Measurements from ENCODE around the gene EDN1.

Gene EDN1

DNA sequence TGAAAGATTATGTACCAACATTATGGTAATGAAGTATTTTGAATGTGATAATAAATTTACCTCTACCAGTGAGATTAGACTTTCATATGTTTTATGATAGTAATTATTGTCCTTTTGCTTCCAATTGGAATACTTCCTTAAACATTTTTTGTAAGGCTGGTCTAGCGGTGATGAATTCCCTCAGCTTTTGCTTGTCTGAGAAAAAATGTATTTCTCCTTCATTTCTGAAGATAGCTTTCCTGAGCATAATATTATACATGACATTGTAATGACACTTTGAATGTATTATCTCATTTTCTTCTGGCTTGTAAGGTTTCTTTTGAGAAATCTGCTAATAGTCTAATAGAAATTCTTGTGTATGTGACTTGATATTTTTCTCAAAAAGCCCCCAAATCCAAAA, 18.6 kb upstream of the EDN1 start:
- Histone ChIP-seq H3K4me1 (ENCODE audit: control insufficient read depth, insufficient read depth, low read length) (no peaks in the 10 kb centered on the region), H3K9ac (ENCODE audit: low read length) (no peak overlapping the region), H3K36me3 (ENCODE audit: control insufficient read depth, insufficient read depth, low read length, severe bottlenecking) (no peaks in the 10 kb centered on the region), H3K9me3 (ENCODE audit: control insufficient read depth, low read length) (peaks cover 7% of the 10 kb centered on the region), H3K27me3 (replicated peaks; ENCODE audit: control insufficient read depth, insufficient read depth, low read length) (no peaks in the 10 kb centered on the region), H3K4me3 (ENCODE audit: low read length) (no peak overlapping the region)
- no peak for DNase-seq (ENCODE audit: low read depth)

DNA sequence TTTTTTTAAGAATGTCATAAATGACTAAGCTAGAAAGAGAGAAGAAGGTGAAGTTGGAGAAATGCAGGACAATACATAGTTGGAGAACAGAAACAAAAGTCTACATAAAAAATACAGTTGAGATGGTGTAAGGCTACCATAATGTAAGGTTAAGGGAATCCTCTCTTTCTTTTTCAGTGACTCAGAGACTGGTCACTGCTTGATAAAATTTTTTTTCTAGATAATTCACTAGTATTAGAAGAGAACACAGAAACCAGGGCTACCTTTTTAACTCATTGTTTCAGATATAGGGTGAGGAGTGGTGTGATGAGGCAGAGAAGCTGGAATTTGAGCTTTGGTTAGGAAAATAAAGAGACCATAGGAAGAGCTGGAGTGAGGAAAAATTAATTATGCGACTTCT, 18.2 kb upstream of the EDN1 start:
- Histone ChIP-seq H3K27me3 (replicated peaks; ENCODE audit: control insufficient read depth, insufficient read depth, low read length) (no peaks in the 10 kb centered on the region), H3K4me1 (ENCODE audit: control insufficient read depth, insufficient read depth, low read length) (no peaks in the 10 kb centered on the region), H3K9me3 (ENCODE audit: control insufficient read depth, low read length) (peaks cover 7% of the 10 kb centered on the region), H3K4me3 (ENCODE audit: low read length) (no peak overlapping the region), H3K36me3 (ENCODE audit: control insufficient read depth, insufficient read depth, low read length, severe bottlenecking) (no peaks in the 10 kb centered on the region), H3K9ac (ENCODE audit: low read length) (no peak overlapping the region)
- DNase-seq (ENCODE audit: low read depth) = no peak

DNA sequence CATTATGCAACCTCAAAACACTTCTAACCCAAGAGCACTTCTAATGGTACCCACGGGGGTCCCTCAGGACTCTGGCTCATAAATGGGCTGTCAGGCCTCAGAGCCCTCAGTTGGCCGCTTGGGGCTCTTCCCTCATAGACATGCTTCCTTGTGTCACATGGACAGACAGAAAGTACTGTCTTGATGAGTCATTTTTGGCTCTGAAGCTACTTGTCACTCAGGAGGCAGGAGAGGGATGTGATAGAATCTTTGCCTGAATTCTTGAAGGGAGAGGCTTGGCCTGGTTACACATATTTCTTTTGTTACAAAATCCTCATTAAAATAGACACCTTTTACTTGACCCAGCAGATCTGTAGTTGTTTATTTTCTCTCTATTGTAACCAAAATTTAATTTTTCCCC, 15.1 kb upstream of the EDN1 start:
- DNase-seq (ENCODE audit: low read depth) = no peak
- Histone ChIP-seq H3K9me3 (ENCODE audit: control insufficient read depth, low read length) (peaks cover 7% of the 10 kb centered on the region), H3K27me3 (replicated peaks; ENCODE audit: control insufficient read depth, insufficient read depth, low read length) (no peaks in the 10 kb centered on the region), H3K4me3 (ENCODE audit: low read length) (no peak overlapping the region), H3K4me1 (ENCODE audit: control insufficient read depth, insufficient read depth, low read length) (peaks cover 12% of the 10 kb centered on the region), H3K36me3 (ENCODE audit: control insufficient read depth, insufficient read depth, low read length, severe bottlenecking) (no peaks in the 10 kb centered on the region), H3K9ac (ENCODE audit: low read length) (no peak overlapping the region)

DNA sequence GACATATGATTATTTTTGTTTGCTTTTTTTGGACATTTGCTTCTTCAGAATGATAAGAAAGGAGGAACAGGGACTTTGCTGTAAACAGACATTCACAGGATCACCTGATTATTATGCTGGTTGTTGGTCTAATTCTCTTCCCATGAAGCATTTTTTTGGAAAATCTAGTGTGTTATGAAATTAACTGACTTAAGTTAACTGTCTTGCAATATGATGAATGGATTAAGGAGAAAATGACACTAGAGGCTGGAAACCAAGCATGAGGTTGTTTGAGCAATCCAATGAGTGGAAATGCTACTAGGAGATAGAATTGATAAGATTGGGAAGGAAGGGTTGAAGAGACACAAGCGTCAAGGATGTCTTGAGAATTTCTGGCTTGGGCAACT, 13.2 kb upstream of the EDN1 start:
- H3K9ac ChIP-seq (ENCODE audit: low read length) = no peak overlapping the region
- no peak for DNase-seq (ENCODE audit: low read depth)
- H3K9me3 ChIP-seq (ENCODE audit: control insufficient read depth, low read length) = peaks cover 2% of the 10 kb centered on the region
- no peak overlapping the region for H3K4me3 ChIP-seq (ENCODE audit: low read length)
- H3K4me1 ChIP-seq (ENCODE audit: control insufficient read depth, insufficient read depth, low read length) = peaks cover 20% of the 10 kb centered on the region
- H3K36me3 ChIP-seq (ENCODE audit: control insufficient read depth, insufficient read depth, low read length, severe bottlenecking) = no peaks in the 10 kb centered on the region
- no peaks in the 10 kb centered on the region for H3K27me3 ChIP-seq (replicated peaks; ENCODE audit: control insufficient read depth, insufficient read depth, low read length)

DNA sequence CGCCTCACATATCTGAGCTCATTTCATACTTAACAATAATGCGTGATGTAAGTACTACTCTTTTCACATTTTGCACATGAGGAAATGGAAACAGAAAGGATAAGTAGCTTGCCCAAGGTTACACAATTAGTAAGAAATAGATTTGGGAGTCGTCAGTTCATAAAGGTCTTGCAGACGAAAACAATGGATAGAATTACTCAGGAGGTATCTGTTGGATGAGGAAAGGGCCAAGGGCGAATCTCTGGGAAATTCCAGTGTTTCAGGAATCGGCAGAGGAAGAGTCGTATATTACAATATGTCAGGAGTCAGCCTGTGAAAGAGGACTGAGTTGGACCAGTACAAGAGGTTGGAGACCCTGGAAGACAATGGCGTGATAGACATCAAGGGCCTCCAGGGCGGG, 12.8 kb upstream of the EDN1 start:
- Histone ChIP-seq H3K9ac (ENCODE audit: low read length) (no peak overlapping the region), H3K4me1 (ENCODE audit: control insufficient read depth, insufficient read depth, low read length) (peaks cover 20% of the 10 kb centered on the region)
- no peak for DNase-seq (ENCODE audit: low read depth)

DNA sequence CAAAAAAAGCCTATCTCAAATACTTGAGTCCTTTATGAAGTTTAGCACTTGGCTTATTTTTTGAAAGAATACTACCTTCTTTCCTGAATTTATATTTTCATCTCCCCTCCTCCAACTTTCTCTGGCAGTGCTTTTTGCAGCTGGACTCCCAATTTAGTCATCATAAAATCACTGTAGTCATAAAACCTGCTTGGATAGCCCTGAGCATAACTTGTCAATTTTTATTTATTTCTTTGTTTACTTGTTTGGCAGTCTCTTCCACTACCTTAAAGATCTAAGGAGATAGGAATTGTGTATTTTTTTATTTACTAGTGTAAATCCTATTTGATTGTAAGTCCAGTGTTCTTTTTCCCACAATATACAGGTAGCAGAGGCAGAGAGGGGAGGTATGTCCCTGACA, 11.2 kb upstream of the EDN1 start:
- no peak overlapping the region for H3K4me3 ChIP-seq (ENCODE audit: low read length)

More for the DNA sequence above, 12.8 kb upstream of the EDN1 start:
- Histone ChIP-seq H3K36me3 (ENCODE audit: control insufficient read depth, insufficient read depth, low read length, severe bottlenecking) (no peaks in the 10 kb centered on the region), H3K9me3 (ENCODE audit: control insufficient read depth, low read length) (no peaks in the 10 kb centered on the region), H3K4me3 (ENCODE audit: low read length) (no peak overlapping the region), H3K27me3 (replicated peaks; ENCODE audit: control insufficient read depth, insufficient read depth, low read length) (no peaks in the 10 kb centered on the region)

DNA sequence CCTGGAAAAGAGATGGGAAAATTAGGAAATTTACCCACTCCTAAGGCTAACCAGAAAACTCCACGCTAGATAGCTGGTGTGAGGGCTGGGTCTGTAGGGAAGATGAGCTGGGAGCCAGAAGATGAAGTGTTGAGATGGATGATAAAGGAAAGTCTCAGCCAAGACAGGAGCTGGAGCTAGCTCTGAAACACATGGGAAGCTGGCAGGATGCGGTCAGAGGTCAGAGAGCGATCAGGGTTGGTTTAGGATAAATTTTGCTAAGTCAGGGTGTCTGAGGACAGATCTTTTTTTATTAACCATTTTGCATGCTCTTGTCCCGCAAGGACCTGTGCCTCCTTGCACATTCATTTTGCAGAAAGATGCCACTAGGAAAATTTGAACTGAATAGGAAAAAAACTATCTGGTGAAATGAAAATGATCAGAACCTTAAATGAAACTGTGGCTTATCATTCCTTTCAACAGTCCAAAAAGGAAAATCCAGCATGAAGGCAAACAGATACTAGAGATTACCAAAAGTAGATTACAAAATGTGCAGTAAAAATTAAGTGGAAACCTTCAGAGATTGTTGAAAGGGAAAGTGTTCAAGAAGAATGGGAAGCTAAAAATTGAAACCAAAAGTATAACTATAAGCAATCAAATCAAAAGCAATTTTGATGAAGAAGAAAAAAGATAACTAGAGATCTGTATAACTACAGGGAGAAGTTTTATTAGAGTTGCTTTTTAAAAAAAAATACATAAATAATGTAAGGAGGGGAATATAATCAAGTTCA, 10.7 kb upstream of the EDN1 start:
- Histone ChIP-seq H3K4me1 (ENCODE audit: control insufficient read depth, insufficient read depth, low read length) (peaks cover 20% of the 10 kb centered on the region), H3K9ac (ENCODE audit: low read length) (peak overlapping the region; percentile 65), H3K4me3 (ENCODE audit: low read length) (peak overlapping the region; percentile 64), H3K9me3 (ENCODE audit: control insufficient read depth, low read length) (no peaks in the 10 kb centered on the region), H3K36me3 (ENCODE audit: control insufficient read depth, insufficient read depth, low read length, severe bottlenecking) (no peaks in the 10 kb centered on the region), H3K27me3 (replicated peaks; ENCODE audit: control insufficient read depth, insufficient read depth, low read length) (no peaks in the 10 kb centered on the region)
- no peak for DNase-seq (ENCODE audit: low read depth)

More for the DNA sequence above, 11.2 kb upstream of the EDN1 start:
- H3K4me1 ChIP-seq (ENCODE audit: control insufficient read depth, insufficient read depth, low read length) = peaks cover 20% of the 10 kb centered on the region
- H3K9ac ChIP-seq (ENCODE audit: low read length) = peak overlapping the region; percentile 65
- H3K9me3 ChIP-seq (ENCODE audit: control insufficient read depth, low read length) = no peaks in the 10 kb centered on the region
- no peak for DNase-seq (ENCODE audit: low read depth)
- H3K36me3 ChIP-seq (ENCODE audit: control insufficient read depth, insufficient read depth, low read length, severe bottlenecking) = no peaks in the 10 kb centered on the region
- no peaks in the 10 kb centered on the region for H3K27me3 ChIP-seq (replicated peaks; ENCODE audit: control insufficient read depth, insufficient read depth, low read length)

DNA sequence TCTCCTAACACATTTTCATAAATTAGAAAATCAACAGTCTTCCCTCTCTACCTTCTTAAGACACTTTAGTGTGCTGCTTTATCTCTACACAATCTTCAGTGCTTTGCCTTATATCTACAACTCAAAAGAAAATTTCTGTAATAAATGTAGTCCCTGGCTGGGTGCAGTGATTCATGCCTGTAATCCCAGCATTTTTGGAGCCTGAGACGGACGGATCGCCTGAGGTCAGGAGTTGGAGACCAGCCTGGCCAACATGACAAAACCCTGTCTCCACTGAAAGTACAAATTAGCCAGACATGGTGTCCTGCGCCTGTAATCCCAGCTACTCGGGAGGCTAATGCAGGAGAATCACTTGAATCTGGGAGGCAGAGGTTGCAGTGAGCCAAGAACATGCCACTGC, 9.7 kb upstream of the EDN1 start:
- DNase-seq (ENCODE audit: low read depth) = peak; percentile 75
- Histone ChIP-seq H3K27me3 (replicated peaks; ENCODE audit: control insufficient read depth, insufficient read depth, low read length) (no peaks in the 10 kb centered on the region), H3K9me3 (ENCODE audit: control insufficient read depth, low read length) (no peaks in the 10 kb centered on the region), H3K9ac (ENCODE audit: low read length) (peak overlapping the region; percentile 65), H3K36me3 (ENCODE audit: control insufficient read depth, insufficient read depth, low read length, severe bottlenecking) (no peaks in the 10 kb centered on the region), H3K4me3 (ENCODE audit: low read length) (peak overlapping the region; percentile 64), H3K4me1 (ENCODE audit: control insufficient read depth, insufficient read depth, low read length) (peaks cover 20% of the 10 kb centered on the region)

DNA sequence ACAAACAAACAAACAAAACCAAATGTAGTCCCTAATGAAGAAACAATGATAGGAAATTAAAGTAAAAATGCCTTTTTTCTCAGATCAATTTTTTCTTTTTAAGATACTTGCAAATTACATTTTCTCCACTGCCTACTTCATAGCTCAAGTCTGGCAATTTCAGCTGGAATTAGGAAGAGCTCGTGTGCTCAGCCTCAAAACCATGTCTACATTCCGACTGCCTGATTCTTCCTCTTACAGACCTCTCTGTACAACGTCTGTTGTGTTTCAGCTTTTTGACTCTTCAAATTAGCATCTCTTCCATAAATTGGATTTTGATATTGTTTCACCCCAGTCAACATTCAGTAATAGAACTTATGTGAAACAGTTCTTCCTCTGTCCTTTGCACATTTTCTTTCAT, 9.3 kb upstream of the EDN1 start:
- DNase-seq (ENCODE audit: low read depth) = no peak
- Histone ChIP-seq H3K9me3 (ENCODE audit: control insufficient read depth, low read length) (no peaks in the 10 kb centered on the region), H3K4me1 (ENCODE audit: control insufficient read depth, insufficient read depth, low read length) (peaks cover 20% of the 10 kb centered on the region), H3K4me3 (ENCODE audit: low read length) (no peak overlapping the region), H3K36me3 (ENCODE audit: control insufficient read depth, insufficient read depth, low read length, severe bottlenecking) (no peaks in the 10 kb centered on the region), H3K9ac (ENCODE audit: low read length) (no peak overlapping the region), H3K27me3 (replicated peaks; ENCODE audit: control insufficient read depth, insufficient read depth, low read length) (no peaks in the 10 kb centered on the region)

DNA sequence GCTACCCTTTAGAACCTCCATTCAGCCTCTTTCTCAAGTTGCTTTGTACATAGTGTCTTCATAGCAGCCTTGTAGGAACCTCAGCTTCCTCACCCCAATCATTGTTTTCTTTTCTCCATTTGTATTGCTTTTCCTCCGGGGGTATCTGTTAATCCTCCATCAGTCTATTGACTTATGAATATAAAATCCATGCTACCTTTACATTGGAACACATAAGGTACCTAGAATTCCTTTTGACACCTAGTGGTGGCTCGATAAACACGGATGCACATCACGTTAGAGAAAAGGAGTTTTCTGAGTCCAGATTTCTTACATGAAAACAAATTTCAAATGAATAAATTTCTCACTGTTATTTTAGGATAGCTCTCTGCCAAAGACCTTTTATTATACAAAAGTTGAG, 6.3 kb upstream of the EDN1 start:
- Histone ChIP-seq H3K9ac (ENCODE audit: low read length) (no peak overlapping the region), H3K36me3 (ENCODE audit: control insufficient read depth, insufficient read depth, low read length, severe bottlenecking) (no peaks in the 10 kb centered on the region), H3K4me3 (ENCODE audit: low read length) (no peak overlapping the region), H3K27me3 (replicated peaks; ENCODE audit: control insufficient read depth, insufficient read depth, low read length) (no peaks in the 10 kb centered on the region), H3K9me3 (ENCODE audit: control insufficient read depth, low read length) (no peaks in the 10 kb centered on the region), H3K4me1 (ENCODE audit: control insufficient read depth, insufficient read depth, low read length) (peaks cover 31% of the 10 kb centered on the region)
- no peak for DNase-seq (ENCODE audit: low read depth)

DNA sequence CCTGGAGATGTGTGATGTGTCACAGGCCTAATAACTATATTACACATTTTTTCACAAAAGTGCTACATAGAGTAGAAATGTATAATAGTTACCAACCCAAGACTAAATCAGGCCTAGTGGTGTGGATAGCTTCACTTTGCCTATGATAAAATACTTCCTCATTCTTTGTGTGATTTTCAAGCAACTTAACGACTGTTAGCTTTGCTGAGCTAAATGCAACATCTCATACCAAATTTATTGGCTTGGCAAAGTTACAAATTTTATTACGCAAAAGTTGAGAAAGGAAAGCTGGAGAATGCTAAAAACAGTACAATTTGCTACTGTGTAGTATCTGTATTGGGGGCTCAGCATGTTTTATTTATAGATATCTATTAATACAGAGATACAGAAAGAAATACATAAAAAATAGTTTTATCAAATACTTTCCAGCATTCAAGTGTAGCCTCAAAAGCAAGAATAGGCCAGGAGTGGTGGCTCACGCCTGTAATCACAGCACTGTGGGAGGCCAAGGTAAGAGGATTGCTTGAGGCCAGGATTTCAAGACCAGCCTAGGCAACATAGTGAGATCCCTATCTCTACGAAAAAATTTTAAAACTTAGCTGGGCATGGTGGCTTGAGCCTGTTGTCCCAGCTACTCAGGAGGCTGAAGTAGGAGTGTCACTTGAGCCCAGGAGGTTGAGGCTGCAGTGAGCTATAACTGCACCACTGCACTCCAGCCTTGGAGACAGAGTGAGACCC, 3.6 kb upstream of the EDN1 start:
- Histone ChIP-seq H3K4me3 (ENCODE audit: low read length) (no peak overlapping the region), H3K9ac (ENCODE audit: low read length) (peak overlapping the region; percentile 11), H3K9me3 (ENCODE audit: control insufficient read depth, low read length) (no peaks in the 10 kb centered on the region), H3K4me1 (ENCODE audit: control insufficient read depth, insufficient read depth, low read length) (peaks cover 16% of the 10 kb centered on the region), H3K36me3 (ENCODE audit: control insufficient read depth, insufficient read depth, low read length, severe bottlenecking) (no peaks in the 10 kb centered on the region), H3K27me3 (replicated peaks; ENCODE audit: control insufficient read depth, insufficient read depth, low read length) (no peaks in the 10 kb centered on the region)
- DNase-seq (ENCODE audit: low read depth) = no peak

All from adipocyte (in vitro differentiated cells).